CD4-positive, CD25-positive, alpha-beta regulatory T cell (primary cell): ENCODE results near the gene MAGIX. TPM values are rescaled to one million over a fixed set of nuclear protein-coding genes. Genes with fewer than 3 reads are reported as not detected.

Source experiments
- ATAC-seq, 2 donors: fragments of 150-1000 bp; cut with Tn5 transposase; one replicate each; pipeline ENCODE4 v1.10.0; 2021; ENCODE audit warnings: low read depth in 2 of 2, moderate number of reproducible peaks in 2 of 2, moderate library complexity in 1 of 2
- DNase-seq, 3 donors: peaks; one replicate each; pipeline versions ENCODE4 v3.0.0 to v3.0.0-alpha.2; 2012 to 2022; ENCODE audit warnings: mixed read lengths in 1 of 3
- H3K27ac ChIP-seq: one replicate; pipeline ENCODE4 v1.7.0; 2013; ENCODE audit warnings: mild to moderate bottlenecking, low read length; ENCODE audit not compliant: insufficient read depth, poor library complexity, severe bottlenecking
- H3K27me3 ChIP-seq: one replicate; pipeline ENCODE4 v1.7.0; 2013; ENCODE audit warnings: low read length; ENCODE audit not compliant: control insufficient read depth, insufficient read depth
- H3K36me3 ChIP-seq: one replicate; pipeline ENCODE4 v1.7.0; 2013; ENCODE audit warnings: mild to moderate bottlenecking, low read length, moderate library complexity; ENCODE audit not compliant: control insufficient read depth, insufficient read depth
- H3K4me1 ChIP-seq: 2 replicates; pipeline ENCODE4 v1.7.0; 2013; ENCODE audit warnings: mild to moderate bottlenecking, low read length; ENCODE audit not compliant: insufficient read depth, control insufficient read depth, poor library complexity, severe bottlenecking
- H3K4me3 ChIP-seq: one replicate; pipeline ENCODE4 v1.7.0; 2013; ENCODE audit warnings: low read depth, mild to moderate bottlenecking, low read length, moderate library complexity
- H3K9me3 ChIP-seq, 2 experiments: 1 replicate in 1 of 2; 2 replicates in 1 of 2; pipeline ENCODE4 v1.7.0; 2013; ENCODE audit warnings: low read length in 2 of 2, mild to moderate bottlenecking in 1 of 2, moderate library complexity in 1 of 2; ENCODE audit not compliant: control insufficient read depth in 2 of 2
- H3K27ac Mint-ChIP-seq, 3 donors: one replicate each; pipeline ENCODE4 v1.8.0; 2020 to 2022; ENCODE audit warnings: mild to moderate bottlenecking in 3 of 3, mixed read lengths in 3 of 3, moderate library complexity in 2 of 3
- H3K27me3 Mint-ChIP-seq: one replicate; pipeline ENCODE4 v1.8.0; 2022; ENCODE audit warnings: mild to moderate bottlenecking, mixed read lengths
- H3K36me3 Mint-ChIP-seq: one replicate; pipeline ENCODE4 v1.8.0; 2020; ENCODE audit warnings: mixed read lengths
- H3K4me1 Mint-ChIP-seq, 4 donors: one replicate each; pipeline ENCODE4 v1.8.0; 2020 to 2022; ENCODE audit warnings: mixed read lengths in 4 of 4, mild to moderate bottlenecking in 1 of 4
- H3K4me3 Mint-ChIP-seq, 4 donors: one replicate each; pipeline ENCODE4 v1.8.0; 2020 to 2022; ENCODE audit warnings: mild to moderate bottlenecking in 4 of 4, mixed read lengths in 4 of 4, moderate library complexity in 3 of 4
- H3K9me3 Mint-ChIP-seq, 7 donors: one replicate each; pipeline ENCODE4 v1.8.0; 2020 to 2022; ENCODE audit warnings: mixed read lengths in 7 of 7, mild to moderate bottlenecking in 3 of 7, moderate library complexity in 2 of 7
- polyA plus RNA-seq, 4 donors: library from polyadenylated mRNA; unstranded; fragments of 300-500 nt; fragmentation: Illumina TruSeq; gene quantifications; one replicate each; pipeline ENCODE4 v1.2.3, GENCODE V29; 2021
- total RNA-seq: library from RNA; stranded (reverse); gene quantifications from one replicate; pipeline ENCODE4 v1.2.3, GENCODE V29; 2022

The MAGIX gene
- total and polyA plus RNA-seq, 5 donors from 2014 or later = 0.49 to 1.0 (median 0.57) TPM

GRCh38 chrX:49187028-49187394 lies 24.5 kb downstream of the MAGIX start:
- Mint-ChIP-seq H3K27ac (no peak overlapping the region), H3K27me3 (no peaks in the 10 kb centered on the region), H3K4me1 (peaks cover 0 to 36% (median 4%) of the 10 kb centered on the region in 4 donors), H3K9me3 (no peaks in the 10 kb centered on the region), H3K4me3 (peak overlapping the region in 3 of 4 donors; percentile 45 to 83 (median 48)), H3K36me3 (peaks cover 5% of the 10 kb centered on the region)
- no peak overlapping the region for H3K27ac ChIP-seq
- no peaks in the 10 kb centered on the region for H3K27me3 ChIP-seq
- H3K4me1 ChIP-seq = peaks cover 13% of the 10 kb centered on the region
- DNase-seq (no peak), ATAC-seq (no peak)
- H3K9me3 ChIP-seq = no peaks in the 10 kb centered on the region
- no peak overlapping the region for H3K4me3 ChIP-seq
- H3K36me3 ChIP-seq = peaks cover 7% of the 10 kb centered on the region

GRCh38 chrX:49187526-49187925 lies 25.0 kb downstream of the MAGIX start:
- Mint-ChIP-seq H3K27me3 (no peaks in the 10 kb centered on the region), H3K4me1 (peaks cover 0 to 41% (median 6%) of the 10 kb centered on the region in 4 donors), H3K36me3 (no peaks in the 10 kb centered on the region), H3K9me3 (no peaks in the 10 kb centered on the region), H3K4me3 (peak overlapping the region in 2 of 4 donors; percentile 45 to 83), H3K27ac (peak overlapping the region in 1 of 3 donors; percentile 52)
- DNase-seq = no peak
- no peak overlapping the region for H3K4me3 ChIP-seq
- H3K9me3 ChIP-seq = no peaks in the 10 kb centered on the region
- peaks cover 7% of the 10 kb centered on the region for H3K36me3 ChIP-seq
- no peaks in the 10 kb centered on the region for H3K27me3 ChIP-seq
- no peak for ATAC-seq
- no peak overlapping the region for H3K27ac ChIP-seq
- peaks cover 13% of the 10 kb centered on the region for H3K4me1 ChIP-seq

GRCh38 chrX:49188468-49189076 lies 26.0 kb downstream of the MAGIX start:
- no peaks in the 10 kb centered on the region for H3K9me3 ChIP-seq
- ATAC-seq (no peak), DNase-seq (no peak)
- Mint-ChIP-seq H3K9me3 (no peaks in the 10 kb centered on the region), H3K4me1 (peaks cover 0 to 50% (median 11%) of the 10 kb centered on the region in 4 donors), H3K27me3 (no peaks in the 10 kb centered on the region), H3K4me3 (peak overlapping the region in 1 of 4 donors; percentile 49), H3K27ac (peak overlapping the region in 1 of 3 donors; percentile 38), H3K36me3 (no peaks in the 10 kb centered on the region)
- H3K27ac ChIP-seq = no peak overlapping the region
- H3K36me3 ChIP-seq = peaks cover under 1% of the 10 kb centered on the region
- peaks cover 13% of the 10 kb centered on the region for H3K4me1 ChIP-seq
- H3K27me3 ChIP-seq = no peaks in the 10 kb centered on the region
- no peak overlapping the region for H3K4me3 ChIP-seq

DNA sequence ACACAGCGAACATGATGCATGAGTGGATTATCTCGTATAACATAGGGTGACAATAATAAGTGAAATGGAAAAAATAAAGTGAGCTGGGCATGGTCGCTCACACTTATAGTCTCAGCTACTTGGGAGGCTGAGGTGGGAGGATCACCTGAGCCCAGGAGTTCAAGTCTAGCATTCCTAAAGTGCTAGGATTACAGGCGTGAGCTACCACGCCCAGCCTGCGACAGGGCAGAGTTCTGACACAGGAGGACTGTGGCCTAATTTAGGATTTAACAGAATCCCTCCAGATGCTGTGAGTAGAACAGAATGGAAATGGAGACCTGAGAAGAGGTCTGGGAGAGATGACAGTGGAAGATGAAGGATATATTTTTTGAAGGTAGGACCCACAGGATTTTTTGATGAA lies 27.0 kb downstream of the MAGIX start:
- no peak for DNase-seq
- no peaks in the 10 kb centered on the region for H3K36me3 Mint-ChIP-seq
- Histone ChIP-seq H3K27me3 (no peaks in the 10 kb centered on the region), H3K36me3 (no peaks in the 10 kb centered on the region), H3K9me3 (no peaks in the 10 kb centered on the region), H3K27ac (no peak overlapping the region), H3K4me3 (no peak overlapping the region), H3K4me1 (peaks cover 6% of the 10 kb centered on the region)
- peaks cover 0 to 48% (median 14%) of the 10 kb centered on the region in 4 donors for H3K4me1 Mint-ChIP-seq
- H3K27ac Mint-ChIP-seq = no peak overlapping the region
- no peaks in the 10 kb centered on the region for H3K27me3 Mint-ChIP-seq
- no peaks in the 10 kb centered on the region for H3K9me3 Mint-ChIP-seq
- ATAC-seq = no peak
- peak overlapping the region in 3 of 4 donors; percentile 5 to 19 (median 9) for H3K4me3 Mint-ChIP-seq

DNA sequence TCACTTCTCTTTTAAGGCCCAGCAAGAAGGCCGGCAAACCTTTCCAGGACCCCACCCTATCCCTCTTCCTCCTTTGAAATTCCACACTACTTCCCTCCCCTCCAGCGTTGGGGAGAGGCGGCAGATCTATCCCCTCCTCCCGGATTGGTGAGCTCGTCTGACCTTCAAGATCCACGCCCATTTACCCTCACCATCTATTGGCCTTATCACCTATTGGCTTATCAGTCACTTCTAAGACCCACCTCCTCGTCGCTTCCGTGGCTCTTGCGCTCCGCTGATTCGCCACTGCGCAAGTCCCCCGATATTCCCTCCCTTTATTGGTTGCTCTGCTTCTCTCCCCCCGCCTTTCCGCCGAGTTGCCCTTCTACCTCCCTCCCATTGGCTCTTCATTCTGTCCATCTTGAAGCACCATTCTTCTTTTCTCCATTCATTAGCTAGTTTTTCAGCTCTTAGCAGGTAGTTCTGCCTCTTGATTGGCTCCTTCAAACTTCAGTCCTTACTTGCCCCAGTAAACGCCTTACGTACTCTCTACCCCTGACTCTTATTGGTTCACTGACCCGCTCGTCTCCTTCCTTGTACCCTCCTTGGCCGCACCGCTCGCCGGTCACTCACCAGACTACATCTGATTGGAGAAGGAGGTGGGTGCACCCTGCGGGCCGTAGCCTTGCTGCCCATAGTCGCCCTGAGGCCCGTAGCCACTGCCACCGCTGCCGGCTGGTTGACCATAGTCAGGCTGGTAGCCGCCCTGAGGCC lies 28.4 kb downstream of the MAGIX start:
- H3K4me1 ChIP-seq = no peaks in the 10 kb centered on the region
- no peaks in the 10 kb centered on the region for H3K9me3 Mint-ChIP-seq
- no peaks in the 10 kb centered on the region for H3K27me3 Mint-ChIP-seq
- peak overlapping the region; percentile 61 to 94 (median 89) for H3K27ac Mint-ChIP-seq
- H3K4me3 Mint-ChIP-seq = peak overlapping the region; percentile 79 to 92 (median 88)
- peak overlapping the region; percentile 83 for H3K27ac ChIP-seq
- H3K36me3 Mint-ChIP-seq = no peaks in the 10 kb centered on the region
- no peaks in the 10 kb centered on the region for H3K27me3 ChIP-seq
- H3K4me3 ChIP-seq = peak overlapping the region; percentile 64
- peaks cover 0 to 39% (median 13%) of the 10 kb centered on the region in 4 donors for H3K4me1 Mint-ChIP-seq
- DNase-seq (peak; percentile 82 to 98 (median 92)), ATAC-seq (peak; percentile 87)
- H3K36me3 ChIP-seq = no peaks in the 10 kb centered on the region
- H3K9me3 ChIP-seq = no peaks in the 10 kb centered on the region

GRCh38 chrX:49191574-49192011 lies 29.0 kb downstream of the MAGIX start:
- Histone ChIP-seq H3K36me3 (no peaks in the 10 kb centered on the region), H3K27ac (peak overlapping the region; percentile 83), H3K4me1 (no peaks in the 10 kb centered on the region), H3K27me3 (no peaks in the 10 kb centered on the region), H3K4me3 (peak overlapping the region; percentile 62), H3K9me3 (no peaks in the 10 kb centered on the region)
- peak overlapping the region; percentile 85 to 93 (median 91) for H3K4me3 Mint-ChIP-seq
- no peaks in the 10 kb centered on the region for H3K36me3 Mint-ChIP-seq
- peaks cover 0 to 39% (median 13%) of the 10 kb centered on the region in 4 donors for H3K4me1 Mint-ChIP-seq
- peaks cover 0 to 1% (median 0%) of the 10 kb centered on the region in 7 donors for H3K9me3 Mint-ChIP-seq
- H3K27ac Mint-ChIP-seq = peak overlapping the region in 2 of 3 donors; percentile 86 to 89
- DNase-seq (no peak), ATAC-seq (peak in 1 of 2 donors; percentile 1)
- no peaks in the 10 kb centered on the region for H3K27me3 Mint-ChIP-seq

DNA sequence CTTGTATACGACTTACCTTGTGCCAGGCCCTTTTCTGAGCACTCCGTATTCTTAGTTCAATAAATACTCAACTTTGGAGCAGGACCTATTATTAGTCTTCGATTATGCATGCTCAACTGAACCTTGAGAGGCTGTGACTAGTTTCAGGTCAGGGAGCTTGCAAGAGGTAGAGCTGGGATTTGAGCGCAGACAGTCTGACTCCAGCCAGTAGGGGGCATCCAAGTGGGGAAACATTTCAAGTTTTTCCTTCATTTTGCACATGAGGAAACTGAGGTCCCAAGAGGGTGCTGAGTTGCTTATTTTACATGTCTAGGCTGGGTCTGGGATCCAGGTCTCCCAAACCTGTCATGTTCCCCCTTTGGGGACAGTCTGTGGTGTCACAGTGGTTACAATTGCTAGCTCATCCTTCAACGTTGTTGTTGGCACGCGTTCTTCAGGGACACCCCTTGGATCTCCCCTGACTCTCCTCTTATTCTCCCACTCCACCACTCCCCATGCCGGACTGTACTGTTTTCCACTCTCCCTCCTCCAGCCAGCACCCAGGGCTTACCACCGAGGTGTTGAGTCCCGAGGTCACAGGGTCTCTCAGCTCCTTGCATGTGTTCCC lies 30.3 kb downstream of the MAGIX start:
- no peaks in the 10 kb centered on the region for H3K36me3 Mint-ChIP-seq
- H3K27me3 Mint-ChIP-seq = no peaks in the 10 kb centered on the region
- DNase-seq (peak in 2 of 3 donors; percentile 22 to 64), ATAC-seq (no peak)
- H3K4me1 ChIP-seq = no peaks in the 10 kb centered on the region
- H3K4me1 Mint-ChIP-seq = peaks cover 0 to 39% (median 13%) of the 10 kb centered on the region in 4 donors
- no peak overlapping the region for H3K27ac ChIP-seq
- H3K27me3 ChIP-seq = no peaks in the 10 kb centered on the region
- H3K9me3 ChIP-seq = no peaks in the 10 kb centered on the region
- peaks cover 0 to 1% (median 0%) of the 10 kb centered on the region in 7 donors for H3K9me3 Mint-ChIP-seq
- no peak overlapping the region for H3K4me3 ChIP-seq
- H3K4me3 Mint-ChIP-seq = peak overlapping the region; percentile 61 to 73 (median 69)
- no peaks in the 10 kb centered on the region for H3K36me3 ChIP-seq
- H3K27ac Mint-ChIP-seq = peak overlapping the region in 2 of 3 donors; percentile 36 to 67
